Calu3 (cell line): ENCODE data around the gene DMRT1. TPM values are rescaled to one million over a fixed set of nuclear protein-coding genes. Genes with fewer than 3 reads are reported as not detected.

Experiments
- BruUV-seq: library from RNA; stranded (reverse); fragments of 400-500 nt; replicated peaks from 2 replicates; lab custom pipeline; 2021; lab: Mats Ljungman, UMichigan
- CTCF ChIA-PET: fragments of 300-600 bp; sonication (Branson Sonifier 250); formaldehyde crosslinking; loops from one replicate; lab custom pipeline; 2022; ENCODE audit warnings: antibody characterized with exemption; lab: Charles Lee
- DNase-seq: peaks from one replicate; pipeline ENCODE4 v3.0.0; 2022
- H3K27ac Mint-ChIP-seq: one replicate; pipeline ENCODE4 v1.8.0; 2022; ENCODE audit warnings: mixed read lengths; ENCODE audit not compliant: unreplicated experiment
- H3K27me3 Mint-ChIP-seq: one replicate; pipeline ENCODE4 v1.8.0; 2022; ENCODE audit warnings: mixed read lengths; ENCODE audit not compliant: unreplicated experiment
- H3K36me3 Mint-ChIP-seq: one replicate; pipeline ENCODE4 v1.8.0; 2022; ENCODE audit warnings: mild to moderate bottlenecking, moderate library complexity, mixed read lengths; ENCODE audit not compliant: insufficient read depth, unreplicated experiment
- H3K4me1 Mint-ChIP-seq: one replicate; pipeline ENCODE4 v1.8.0; 2022; ENCODE audit warnings: mild to moderate bottlenecking, low read depth, mixed read lengths; ENCODE audit not compliant: unreplicated experiment
- H3K4me3 Mint-ChIP-seq: one replicate; pipeline ENCODE4 v1.8.0; 2022; ENCODE audit warnings: mild to moderate bottlenecking, low read depth, moderate library complexity, mixed read lengths; ENCODE audit not compliant: unreplicated experiment
- H3K9me3 Mint-ChIP-seq: one replicate; pipeline ENCODE4 v1.8.0; 2022; ENCODE audit warnings: low read depth, mixed read lengths; ENCODE audit not compliant: unreplicated experiment
- CTCF ChIP-seq: fragments of 200-600 bp; IDR thresholded peaks from one replicate; pipeline ENCODE4 v1.8.0; 2022; ENCODE audit warnings: antibody characterized with exemption; ENCODE audit not compliant: unreplicated experiment
- intact Hi-C: fragments of 100-400 bp; cut with micrococcal nuclease; formaldehyde crosslinking; loops from one replicate; pipeline ENCODE4 v1.10.0; 2022; ENCODE audit not compliant: unreplicated experiment
- total RNA-seq: library from RNA; stranded (reverse); gene quantifications from 2 replicates; pipeline ENCODE4 v1.2.3, GENCODE V29; 2022

DMRT1 gene
- total RNA-seq, 1 experiment from 2014 or later = not detected

GRCh38 chr9:971901-972500 is 130.5 kb downstream of the DMRT1 start:
- Mint-ChIP-seq H3K4me1 (no peaks in the 10 kb centered on the region), H3K27ac (no peak overlapping the region), H3K36me3 (no peaks in the 10 kb centered on the region), H3K9me3 (peaks cover 2% of the 10 kb centered on the region), H3K4me3 (no peak overlapping the region), H3K27me3 (peaks cover 14% of the 10 kb centered on the region)
- BruUV-seq = no TSS peak
- no peak for TF ChIP-seq CTCF
- DNase-seq = no peak
- CTCF ChIA-PET = no interaction called here
- intact Hi-C loops = no loop called here

GRCh38 chr9:972501-973294 is 131.2 kb downstream of the DMRT1 start:
- H3K27me3 Mint-ChIP-seq = peaks cover 21% of the 10 kb centered on the region
- intact Hi-C loops = no loop called here
- no peak overlapping the region for H3K4me3 Mint-ChIP-seq
- H3K9me3 Mint-ChIP-seq = peaks cover 2% of the 10 kb centered on the region
- BruUV-seq = no TSS peak
- CTCF ChIA-PET = no interaction called here
- H3K36me3 Mint-ChIP-seq = no peaks in the 10 kb centered on the region
- no peak overlapping the region for H3K27ac Mint-ChIP-seq
- no peaks in the 10 kb centered on the region for H3K4me1 Mint-ChIP-seq
- no peak for TF ChIP-seq CTCF
- DNase-seq = no peak

- no peak overlapping the region for H3K4me3 Mint-ChIP-seq
- no peaks in the 10 kb centered on the region for H3K36me3 Mint-ChIP-seq
- no peak overlapping the region for H3K27ac Mint-ChIP-seq
- H3K9me3 Mint-ChIP-seq = peaks cover 2% of the 10 kb centered on the region
- no peak for DNase-seq
- H3K4me1 Mint-ChIP-seq = no peaks in the 10 kb centered on the region
- CTCF ChIA-PET = no interaction called here
- peaks cover 27% of the 10 kb centered on the region for H3K27me3 Mint-ChIP-seq
- BruUV-seq = no TSS peak
- TF ChIP-seq CTCF = no peak
- intact Hi-C loops = no loop called here
These were observed 131.9 kb downstream of the DMRT1 start for GRCh38 chr9:973295-973834.

GRCh38 chr9:974031-974995 is 132.8 kb downstream of the DMRT1 start:
- no peaks in the 10 kb centered on the region for H3K4me1 Mint-ChIP-seq
- CTCF ChIA-PET = no interaction called here
- DNase-seq = no peak
- peaks cover 2% of the 10 kb centered on the region for H3K9me3 Mint-ChIP-seq
- H3K27me3 Mint-ChIP-seq = peaks cover 36% of the 10 kb centered on the region
- intact Hi-C loops = no loop called here
- BruUV-seq = no TSS peak
- TF ChIP-seq CTCF = no peak
- H3K4me3 Mint-ChIP-seq = no peak overlapping the region
- H3K27ac Mint-ChIP-seq = no peak overlapping the region
- H3K36me3 Mint-ChIP-seq = no peaks in the 10 kb centered on the region
